ENCODE results near the gene CCDC157. TPM values are rescaled to one million over a fixed set of nuclear protein-coding genes. Genes with fewer than 3 reads are reported as not detected.

Gene CCDC157
- total and polyA plus RNA-seq, 9 of the 15 experiments (the other 6 are each of a cell fraction or from before 2014, with no cell fraction given): 0.04 to 1.3 (median 0.68) TPM

- Histone ChIP-seq H3K9me1 (ENCODE audit: control insufficient read depth, insufficient read depth, low read length) (no peaks in the 10 kb centered on the region), H3K27me3 (ENCODE audit: control insufficient read depth in 2 of 2, insufficient read depth in 2 of 2, low read length in 2 of 2) (no peaks in the 10 kb centered on the region), H4K20me1 (replicated peaks; ENCODE audit: control insufficient read depth, insufficient read depth, low read length) (no peaks in the 10 kb centered on the region), H3K27ac (ENCODE audit: extremely low read depth, low read depth, low read length) (peak overlapping the region; percentile 94), H2AFZ (ENCODE audit: low read depth, low read length) (no peak overlapping the region), H3K4me2 (ENCODE audit: insufficient read depth, low read length) (peak overlapping the region; percentile 94), H3K9me3 (replicated peaks; ENCODE audit: control insufficient read depth, insufficient read depth, low read depth, low read length) (no peaks in the 10 kb centered on the region; the same call in 1 of the 2 replicates), H3K79me2 (ENCODE audit: control insufficient read depth, insufficient read depth, low read length) (peaks cover 67% of the 10 kb centered on the region), H3K4me1 (replicated peaks in 1 of 2; ENCODE audit: control insufficient read depth in 2 of 2, insufficient read depth in 2 of 2, low read length in 2 of 2) (peaks cover 46 to 47% of the 10 kb centered on the region in 2 experiments), H3K36me3 (ENCODE audit: control insufficient read depth, insufficient read depth, low read length) (peaks cover 29% of the 10 kb centered on the region), H3K9ac (ENCODE audit: insufficient read depth in 1 of 2, low read depth in 2 of 2, low read length in 2 of 2) (peak overlapping the region; percentile 94), H3K4me3 (peak overlapping the region; percentile 59)
- 2% methylated on average over 16 of the region's 18 CpGs for WGBS (ENCODE audit: insufficient coverage, low coverage, missing lambda C conversion rate)
- in situ Hi-C loops (cut with MboI): no loop called here
- ChIA-PET CTCF (ENCODE audit: low intra/inter-chr PET ratio) (no interaction called here), POLR2A (interaction anchor here (0.6 to 3.2 kb wide), 7 partner anchors 9 to 63 kb away, joined by 3 to 17 read pairs (median 4); no protein-coding TSS in a partner anchor)
- intact Hi-C loops (cut with micrococcal nuclease): no loop called here
- FAIRE-seq: peak; percentile 26
- peak; percentile 19 to 73 (median 37) for DNase-seq (ENCODE audit: extremely low read depth in 1 of 4, low spot score in 3 of 4)
- no TSS peak for BruUV-seq (replicated peaks)
- ATAC-seq: peak; percentile 24
- peak; percentile 52 for TF ChIP-seq ATF3 (IDR thresholded peaks at IDR 0.05)
- TF ChIP-seq ATF3 (CRISPR knock-in tag; conservative IDR thresholded peaks at IDR 0.05): no peak
- TF ChIP-seq BCOR (IDR thresholded peaks at IDR 0.05): no peak
- no peak for TF ChIP-seq ZBTB49 (CRISPR knock-in tag; IDR thresholded peaks at IDR 0.05; ENCODE audit: borderline replicate concordance)
- 0 out of 2 replicates have a peak, but pooled peaks have one; percentile 10 for TF ChIP-seq MAFG (tag; conservative IDR thresholded peaks at IDR 0.05)
- peak; percentile 58 for TF ChIP-seq ZNF316 (IDR thresholded peaks at IDR 0.05)
- TF ChIP-seq PRDM10 (IDR thresholded peaks at IDR 0.05; ENCODE audit: partially characterized antibody): peak; percentile 22
- peak; percentile 27; the same call in 1 of the 2 replicates for TF ChIP-seq ZKSCAN8 (CRISPR knock-in tag; IDR thresholded peaks at IDR 0.05)
- TF ChIP-seq SMARCE1 (IDR thresholded peaks at IDR 0.05): 0 out of 2 replicates have a peak, but pooled peaks have one; percentile 29
- no peak for TF ChIP-seq NCOR1 (IDR thresholded peaks at IDR 0.05)
- 0 out of 2 replicates have a peak, but pooled peaks have one; percentile 19 for TF ChIP-seq MBD2 (IDR thresholded peaks at IDR 0.05; ENCODE audit: borderline replicate concordance, low read depth)
These were observed 65.9 kb downstream of the CCDC157 start for GRCh38 chr22:30422481-30423300.
